T-cell (primary cell): ENCODE data around the gene C16orf86. TPM values are rescaled to one million over a fixed set of nuclear protein-coding genes. Genes with fewer than 3 reads are reported as not detected.

ENCODE experiments used
- ATAC-seq, 4 experiments: fragments of 200-7000 bp in 3 of 4; fragments of 150-1000 bp in 1 of 4; cut with Tn5 transposase; replicated peaks in 1 of 4; 1 replicate in 3 of 4; 2 replicates in 1 of 4; pipeline ENCODE4 v1.10.0; 2021; ENCODE audit warnings: moderate library complexity in 3 of 4, mild to moderate bottlenecking in 2 of 4, moderate number of reproducible peaks in 1 of 4
- CTCF ChIA-PET, 2 donors: fragments of 300-600 bp; sonication (Branson Sonifier 250); formaldehyde crosslinking; loops; one replicate each; lab custom pipeline; 2022; ENCODE audit warnings: antibody characterized with exemption in 2 of 2; lab: Charles Lee
- POLR2A ChIA-PET, 2 donors: fragments of 300-600 bp; sonication (Branson Sonifier 250); formaldehyde crosslinking; loops; one replicate each; lab custom pipeline; 2022; ENCODE audit warnings: antibody characterized with exemption in 2 of 2; lab: Charles Lee
- DNase-seq, 35 experiments: peaks; one replicate each; pipeline versions ENCODE4 v3.0.0 to v3.0.0-alpha.2; 2013 to 2023
- H3K27ac ChIP-seq: one replicate; pipeline ENCODE4 v1.5.1; 2013; ENCODE audit warnings: low read length
- H3K27me3 ChIP-seq, 2 experiments: replicated peaks in 1 of 2; 1 replicate in 1 of 2; 2 replicates in 1 of 2; pipeline versions ENCODE4 v1.6.1 to v1.7.0; 2013; ENCODE audit warnings: low read length in 1 of 2, mixed read lengths in 1 of 2; ENCODE audit not compliant: control insufficient read depth in 2 of 2, insufficient read depth in 2 of 2; ENCODE audit errors: extremely low read depth in 1 of 2
- H3K36me3 ChIP-seq, 2 donors: 1 replicate in 1 of 2; 2 replicates in 1 of 2; pipeline versions ENCODE4 v1.6.1 to v1.7.0; 2013; ENCODE audit warnings: low read length in 1 of 2; ENCODE audit not compliant: control insufficient read depth in 2 of 2, insufficient read depth in 1 of 2; ENCODE audit errors: extremely low read depth in 1 of 2
- H3K4me1 ChIP-seq, 2 experiments: 1 replicate in 1 of 2; 2 replicates in 1 of 2; pipeline versions ENCODE4 v1.6.1 to v1.7.0; 2013; ENCODE audit warnings: low read length in 2 of 2, mixed read lengths in 1 of 2; ENCODE audit not compliant: insufficient read depth in 2 of 2, control insufficient read depth in 1 of 2; ENCODE audit errors: extremely low read depth in 1 of 2
- H3K4me3 ChIP-seq, 2 donors: 1 replicate in 1 of 2; 2 replicates in 1 of 2; pipeline versions ENCODE4 v1.5.1 to v1.7.0; 2013; ENCODE audit warnings: mild to moderate bottlenecking in 2 of 2, low read length in 1 of 2, moderate library complexity in 1 of 2; ENCODE audit not compliant: control insufficient read depth in 1 of 2; ENCODE audit errors: extremely low read depth in 1 of 2
- H3K9me3 ChIP-seq: 2 replicates; pipeline ENCODE4 v1.7.0; 2013
- H3K27ac Mint-ChIP-seq, 2 donors: one replicate each; pipeline ENCODE4 v1.8.0; 2020 to 2021; ENCODE audit warnings: mild to moderate bottlenecking in 2 of 2, mixed read lengths in 2 of 2
- H3K27me3 Mint-ChIP-seq, 2 donors: one replicate each; pipeline ENCODE4 v1.8.0; 2021 to 2022; ENCODE audit warnings: mixed read lengths in 2 of 2
- H3K36me3 Mint-ChIP-seq: one replicate; pipeline ENCODE4 v1.8.0; 2021; ENCODE audit warnings: mixed read lengths
- H3K4me1 Mint-ChIP-seq, 3 donors: one replicate each; pipeline ENCODE4 v1.8.0; 2020 to 2022; ENCODE audit warnings: mixed read lengths in 3 of 3, mild to moderate bottlenecking in 1 of 3
- H3K4me3 Mint-ChIP-seq, 3 donors: one replicate each; pipeline ENCODE4 v1.8.0; 2020 to 2022; ENCODE audit warnings: mild to moderate bottlenecking in 3 of 3, mixed read lengths in 3 of 3, moderate library complexity in 3 of 3
- H3K9me3 Mint-ChIP-seq, 3 donors: one replicate each; pipeline ENCODE4 v1.8.0; 2020 to 2022; ENCODE audit warnings: mixed read lengths in 3 of 3
- WGBS: methylation state at CpG from one replicate; pipeline ENCODE4 v1.1.5; 2013; ENCODE audit warnings: missing lambda C conversion rate; ENCODE audit not compliant: insufficient coverage; 5-methylcytosine and 5-hydroxymethylcytosine counted together
- total RNA-seq, 35 experiments: library from RNA in 6 of 35; stranded (reverse) in 6 of 35; fragments of 120-200 nt in 1 of 35; gene quantifications; one replicate each; pipeline versions ENCODE4 v1.2.1 to v1.2.4 and lab custom pipeline; 2013 to 2026

Gene C16orf86
- total RNA-seq, 5 donors from 2014 or later (not counting 1 experiment from before 2014, with no cell fraction given): 1.9 to 6.7 (median 5.4) TPM

- DNase-seq: no peak
- ChIA-PET CTCF (interaction anchor here (0.6 to 4.3 kb wide), 5 partner anchors 28 to 161 kb away, joined by 3 to 44 read pairs (median 3); partner anchors contain the start of gene ATP6V0D1 (in 1 of the 2)), POLR2A (interaction anchor here in 1 of 2 donors (0.6 kb wide), 1 partner anchor 122 kb away, joined by 3 read pairs; no protein-coding TSS in a partner anchor)
- H3K4me3 ChIP-seq: no peak overlapping the region
- no peak overlapping the region for H3K4me3 Mint-ChIP-seq
- H3K4me1 Mint-ChIP-seq: peaks cover 6 to 17% (median 16%) of the 10 kb centered on the region in 3 donors
- H3K36me3 ChIP-seq: peaks cover 4 to 33% of the 10 kb centered on the region in 2 donors
- WGBS: 85% methylated on average over 8 of the region's 10 CpGs
- peak overlapping the region; percentile 11 to 39 for H3K27ac Mint-ChIP-seq
- peaks cover 0 to 28% of the 10 kb centered on the region in 2 experiments for H3K4me1 ChIP-seq
- no peaks in the 10 kb centered on the region for H3K9me3 ChIP-seq
- no peaks in the 10 kb centered on the region for H3K27me3 Mint-ChIP-seq
- no peak for ATAC-seq
- H3K27ac ChIP-seq: no peak overlapping the region
- H3K36me3 Mint-ChIP-seq: peaks cover 15% of the 10 kb centered on the region
- H3K9me3 Mint-ChIP-seq: no peaks in the 10 kb centered on the region
- no peaks in the 10 kb centered on the region for H3K27me3 ChIP-seq
Measured at GRCh38 chr16:67641779-67642708, 24.6 kb upstream of the C16orf86 start.

- Mint-ChIP-seq H3K4me1 (peaks cover 6 to 20% (median 16%) of the 10 kb centered on the region in 3 donors), H3K9me3 (no peaks in the 10 kb centered on the region), H3K27ac (peak overlapping the region; percentile 84 to 87), H3K27me3 (no peaks in the 10 kb centered on the region), H3K36me3 (peaks cover 1% of the 10 kb centered on the region), H3K4me3 (peak overlapping the region; percentile 65 to 81 (median 76))
- Histone ChIP-seq H3K4me3 (no peak overlapping the region), H3K36me3 (peaks cover 0 to 29% of the 10 kb centered on the region in 2 donors), H3K27me3 (no peaks in the 10 kb centered on the region), H3K9me3 (no peaks in the 10 kb centered on the region), H3K27ac (peak overlapping the region; percentile 80), H3K4me1 (peaks cover 0 to 33% of the 10 kb centered on the region in 2 experiments)
- ChIA-PET CTCF (interaction anchor here (0.6 to 4.3 kb wide), 16 partner anchors 10 to 320 kb away, joined by 3 to 44 read pairs (median 9); partner anchors contain the start of genes ACD (in 1 of the 2), ATP6V0D1 (in 1 of the 2) and PARD6A (in 1 of the 2)), POLR2A (interaction anchor here in 1 of 2 donors (0.7 kb wide), 1 partner anchor 154 kb away, joined by 9 read pairs; no protein-coding TSS in a partner anchor)
- WGBS: 97% methylated on average over 7 of the region's 9 CpGs
- DNase-seq (no peak), ATAC-seq (no peak)
Measured at GRCh38 chr16:67644038-67644437, 22.6 kb upstream of the C16orf86 start.

- H3K27me3 Mint-ChIP-seq: no peaks in the 10 kb centered on the region
- POLR2A ChIA-PET: interaction anchor here in 1 of 2 donors (0.9 kb wide), 1 partner anchor 14 kb away, joined by 4 read pairs; the partner anchor contains the start of gene ACD
Measured at GRCh38 chr16:67645397-67646121, 21.1 kb upstream of the C16orf86 start.

GRCh38 chr16:67647111-67647651 lies 19.4 kb upstream of the C16orf86 start:
- H3K9me3 ChIP-seq: no peaks in the 10 kb centered on the region
- ChIA-PET CTCF (no interaction called here), POLR2A (no interaction called here)
- no peaks in the 10 kb centered on the region for H3K27me3 ChIP-seq
- peaks cover 18 to 26% (median 21%) of the 10 kb centered on the region in 3 donors for H3K4me1 Mint-ChIP-seq
- 92% methylated on average over 15 of the region's 15 CpGs for WGBS
- peaks cover 22% of the 10 kb centered on the region for H3K36me3 Mint-ChIP-seq
- no peak overlapping the region for H3K4me3 ChIP-seq
- H3K27me3 Mint-ChIP-seq: no peaks in the 10 kb centered on the region
- peak overlapping the region in 1 of 3 donors; percentile 81 for H3K4me3 Mint-ChIP-seq
- H3K27ac Mint-ChIP-seq: peak overlapping the region in 1 of 2 donors; percentile 85
- H3K4me1 ChIP-seq: peaks cover 0 to 33% of the 10 kb centered on the region in 2 experiments
- no peaks in the 10 kb centered on the region for H3K9me3 Mint-ChIP-seq
- H3K36me3 ChIP-seq: peaks cover 13 to 60% of the 10 kb centered on the region in 2 donors
- ATAC-seq: no peak
- peak overlapping the region; percentile 12 for H3K27ac ChIP-seq
- no peak for DNase-seq

More at GRCh38 chr16:67645397-67646121, 21.1 kb upstream of the C16orf86 start:
- CTCF ChIA-PET: interaction anchor here (0.5 to 4.3 kb wide), 18 partner anchors 15 to 1553 kb away, joined by 3 to 44 read pairs (median 4); partner anchors contain the start of genes ACD (in 1 of the 2) and PARD6A (in 1 of the 2)
- Mint-ChIP-seq H3K9me3 (no peaks in the 10 kb centered on the region), H3K4me1 (peaks cover 14 to 21% (median 20%) of the 10 kb centered on the region in 3 donors), H3K4me3 (peak overlapping the region; percentile 81 to 86 (median 83)), H3K36me3 (peaks cover 9% of the 10 kb centered on the region), H3K27ac (peak overlapping the region; percentile 94 to 95)
- ATAC-seq (peak; percentile 1 to 31 (median 12)), DNase-seq (peak in 6 of 35 experiments; percentile 14 to 40 (median 28))
- Histone ChIP-seq H3K4me1 (peaks cover 0 to 33% of the 10 kb centered on the region in 2 experiments), H3K36me3 (peaks cover 3 to 43% of the 10 kb centered on the region in 2 donors), H3K27me3 (no peaks in the 10 kb centered on the region), H3K9me3 (no peaks in the 10 kb centered on the region), H3K4me3 (peak overlapping the region; percentile 63 to 79), H3K27ac (peak overlapping the region; percentile 80)
- 38% methylated on average over 15 of the region's 15 CpGs for WGBS

GRCh38 chr16:67647681-67648080 lies 18.9 kb upstream of the C16orf86 start:
- H3K36me3 Mint-ChIP-seq: peaks cover 24% of the 10 kb centered on the region
- CTCF ChIA-PET: no interaction called here
- WGBS: no CpG with 5 or more reads among the region's 13 CpGs
- Histone ChIP-seq H3K36me3 (peaks cover 13 to 64% of the 10 kb centered on the region in 2 donors), H3K4me1 (peaks cover 0 to 33% of the 10 kb centered on the region in 2 experiments), H3K4me3 (no peak overlapping the region), H3K27ac (peak overlapping the region; percentile 12), H3K9me3 (no peaks in the 10 kb centered on the region), H3K27me3 (no peaks in the 10 kb centered on the region)
- DNase-seq (no peak), ATAC-seq (no peak)
- POLR2A ChIA-PET: interaction anchor here in 1 of 2 donors (0.5 kb wide), 1 partner anchor 25 kb away, joined by 4 read pairs; no protein-coding TSS in a partner anchor
- no peaks in the 10 kb centered on the region for H3K9me3 Mint-ChIP-seq
- H3K27ac Mint-ChIP-seq: peak overlapping the region in 1 of 2 donors; percentile 85
- peaks cover 18 to 26% (median 21%) of the 10 kb centered on the region in 3 donors for H3K4me1 Mint-ChIP-seq
- H3K27me3 Mint-ChIP-seq: no peaks in the 10 kb centered on the region
- no peak overlapping the region for H3K4me3 Mint-ChIP-seq
